IMR-90 (cell line): ENCODE results near the gene CCM2. TPM values are rescaled to one million over a fixed set of nuclear protein-coding genes. Genes with fewer than 3 reads are reported as not detected.
A peak's percentile ranks its signal among the peaks of the same experiment; 100 is the strongest.

Source experiments
- ATAC-seq: fragments of 200-7000 bp; cut with Tn5 transposase; 2 replicates; pipeline ENCODE4 v1.9.1; 2020; ENCODE audit warnings: low read depth, mild to moderate bottlenecking, moderate library complexity
- BruUV-seq: library from RNA; stranded (reverse); fragments of 400-500 nt; replicated peaks from 2 replicates; lab custom pipeline; 2021; lab: Mats Ljungman, UMichigan
- CTCF ChIA-PET: fragments of 300-600 bp; formaldehyde crosslinking; extraction: SDS; loops from one replicate; lab custom pipeline; 2021; ENCODE audit warnings: antibody characterized with exemption; lab: Yijun Ruan, JAX
- POLR2A ChIA-PET: fragments of 300-600 bp; sonication (Branson Sonifier 250); formaldehyde crosslinking; loops from one replicate; lab custom pipeline; 2022; ENCODE audit warnings: antibody characterized with exemption; ENCODE audit not compliant: unreplicated experiment; lab: Charles Lee
- DNase-seq: peaks from one replicate; pipeline ENCODE4 v3.0.0; 2013
- H2AFZ ChIP-seq: replicated peaks from 2 replicates; pipeline ENCODE3; 2013; ENCODE audit warnings: low read length, mild to moderate bottlenecking; ENCODE audit not compliant: poor library complexity
- H2AK5ac ChIP-seq: 2 replicates; pipeline ENCODE4 v1.6.1; 2013; ENCODE audit warnings: low read depth, low read length, inconsistent platforms
- H2AK9ac ChIP-seq: replicated peaks from 2 replicates; pipeline ENCODE3; 2013; ENCODE audit warnings: mild to moderate bottlenecking, low read depth, low read length, moderate library complexity; ENCODE audit not compliant: poor library complexity
- H2BK120ac ChIP-seq: 2 replicates; pipeline ENCODE4 v1.6.1; 2013; ENCODE audit warnings: low read depth, low read length, inconsistent platforms
- H2BK15ac ChIP-seq: 3 replicates; pipeline ENCODE4 v1.6.1; 2013; ENCODE audit warnings: low read depth, low read length, inconsistent platforms
- H2BK20ac ChIP-seq: 2 replicates; pipeline ENCODE4 v1.6.1; 2013; ENCODE audit warnings: low read depth, mild to moderate bottlenecking, inconsistent platforms, low read length, moderate library complexity
- H2BK5ac ChIP-seq: 2 replicates; pipeline ENCODE4 v1.6.1; 2013; ENCODE audit warnings: mild to moderate bottlenecking, low read depth, low read length, inconsistent platforms; ENCODE audit not compliant: poor library complexity, severe bottlenecking
- H3K14ac ChIP-seq: replicated peaks from 2 replicates; pipeline ENCODE4 v1.6.1; 2013; ENCODE audit warnings: low read depth, low read length, inconsistent platforms
- H3K18ac ChIP-seq: 2 replicates; pipeline ENCODE4 v1.6.1; 2013; ENCODE audit warnings: low read depth, low read length, control low read depth
- H3K23ac ChIP-seq: 2 replicates; pipeline ENCODE4 v1.6.1; 2013; ENCODE audit warnings: low read depth, low read length, inconsistent platforms
- H3K27ac ChIP-seq: 2 replicates; pipeline ENCODE4 v1.5.1; 2013; ENCODE audit warnings: mild to moderate bottlenecking, control low read depth, low read length; ENCODE audit not compliant: insufficient read depth
- H3K27me3 ChIP-seq: 2 replicates; pipeline ENCODE4 v1.6.1; 2013; ENCODE audit warnings: low read length; ENCODE audit not compliant: control insufficient read depth, insufficient read depth
- H3K36me3 ChIP-seq: 2 replicates; pipeline ENCODE4 v1.6.1; 2013; ENCODE audit warnings: low read length, mixed read lengths; ENCODE audit not compliant: control insufficient read depth, insufficient read depth
- H3K4ac ChIP-seq: 2 replicates; pipeline ENCODE4 v1.6.1; 2013; ENCODE audit warnings: low read depth, low read length, inconsistent platforms
- H3K4me1 ChIP-seq: 2 replicates; pipeline ENCODE4 v1.6.1; 2013; ENCODE audit warnings: low read length, mixed read lengths; ENCODE audit not compliant: control insufficient read depth, insufficient read depth
- H3K4me2 ChIP-seq: 2 replicates; pipeline ENCODE4 v1.6.1; 2013; ENCODE audit warnings: low read depth, mild to moderate bottlenecking, control low read depth, low read length, moderate library complexity
- H3K4me3 ChIP-seq: 2 replicates; pipeline ENCODE4 v1.5.1; 2013; ENCODE audit warnings: low read depth, mild to moderate bottlenecking, control low read depth, low read length, moderate library complexity; ENCODE audit not compliant: insufficient read depth
- H3K56ac ChIP-seq: 2 replicates; pipeline ENCODE4 v1.6.1; 2013; ENCODE audit warnings: low read length, inconsistent platforms; ENCODE audit not compliant: insufficient read depth; ENCODE audit errors: extremely low read depth
- H3K79me1 ChIP-seq, 2 experiments: 2 replicates each; pipeline ENCODE4 v1.6.1; 2013; ENCODE audit warnings: low read length in 2 of 2, inconsistent platforms in 1 of 2, low read depth in 1 of 2
- H3K9ac ChIP-seq: 2 replicates; pipeline ENCODE4 v1.6.1; 2013; ENCODE audit warnings: low read depth, low read length, control low read depth
- H3K9me1 ChIP-seq: 2 replicates; pipeline ENCODE4 v1.6.1; 2013; ENCODE audit warnings: low read length, inconsistent platforms; ENCODE audit not compliant: insufficient read depth
- H3K9me3 ChIP-seq: 2 replicates; pipeline ENCODE4 v1.6.1; 2013; ENCODE audit warnings: low read length; ENCODE audit not compliant: control insufficient read depth, insufficient read depth
- H4K20me1 ChIP-seq: 2 replicates; pipeline ENCODE4 v1.6.1; 2013; ENCODE audit warnings: low read length, inconsistent platforms; ENCODE audit not compliant: insufficient read depth
- H4K5ac ChIP-seq: 2 replicates; pipeline ENCODE4 v1.6.1; 2013; ENCODE audit warnings: mild to moderate bottlenecking, low read depth, low read length, control low read depth
- H4K8ac ChIP-seq, 2 experiments: 2 replicates each; pipeline ENCODE4 v1.6.1; 2013; ENCODE audit warnings: low read depth in 2 of 2, low read length in 2 of 2, control low read depth in 1 of 2, inconsistent platforms in 1 of 2
- H4K91ac ChIP-seq: 2 replicates; pipeline ENCODE4 v1.6.1; 2013; ENCODE audit warnings: low read depth, low read length, inconsistent platforms; ENCODE audit not compliant: insufficient read depth
- MAZ ChIP-seq: IDR thresholded peaks from 2 replicates; pipeline ENCODE4 v1.6.1; 2012; ENCODE audit warnings: low read depth, mild to moderate bottlenecking, low read length, improper control_type of control experiment, moderate library complexity, borderline replicate concordance
- WGBS, 2 experiments: methylation state at CpG; one replicate each; pipeline versions ENCODE4 v1.1.5 to v1.1.7; 2013; ENCODE audit warnings: missing lambda C conversion rate in 2 of 2; ENCODE audit not compliant: insufficient read length in 1 of 2; ENCODE audit errors: extremely low coverage in 2 of 2; 5-methylcytosine and 5-hydroxymethylcytosine counted together
- dilution Hi-C: fragments of 300-500 bp; cut with HindIII; formaldehyde crosslinking; loops from one replicate; pipeline ENCODE4 v1.14.3; 2018; ENCODE audit warnings: low sequenced_read_pairs; ENCODE audit not compliant: unreplicated experiment
- in situ Hi-C: fragments of 300-500 bp; cut with MboI; formaldehyde crosslinking; loops from 3 replicates; pipeline ENCODE4 v1.14.3; 2019; ENCODE audit warnings: low sequenced_read_pairs, inconsistent platforms, mixed read lengths
- intact Hi-C: fragments of 100-400 bp; cut with micrococcal nuclease; formaldehyde crosslinking; loops from 2 replicates; pipeline ENCODE4 v1.10.0; 2022
- polyA plus RNA-seq, 3 experiments: library from polyadenylated mRNA; depleted of rRNA; stranded (reverse); fragments of >200 nt; gene quantifications; 2 replicates each; pipeline ENCODE4 v1.2.3, GENCODE V29; 2012; ENCODE audit warnings: low replicate concordance in 1 of 3
- total RNA-seq: library from RNA; depleted of rRNA; stranded (reverse); fragments of >200 nt; gene quantifications from 2 replicates; pipeline ENCODE4 v1.2.3, GENCODE V29; 2012

Gene CCM2
- total and polyA plus RNA-seq, 2 of the 4 experiments (the other 2 are of a cell fraction) = 65.2 to 78.5 TPM

GRCh38 chr7:45026984-45027773 is 27.2 kb downstream of the CCM2 start:
- H3K36me3 ChIP-seq = peaks cover 7% of the 10 kb centered on the region; the same call in 1 of the 2 replicates
- no peak overlapping the region for H3K56ac ChIP-seq
- H2BK15ac ChIP-seq = peak overlapping the region; percentile 65; the same call in 1 of the 3 replicates
- peak overlapping the region; percentile 69 for H3K23ac ChIP-seq
- H3K27me3 ChIP-seq = no peaks in the 10 kb centered on the region
- no peaks in the 10 kb centered on the region for H3K9me3 ChIP-seq
- 0 out of 2 replicates have a peak overlapping the region, but pooled peaks have one; percentile 32 for H3K18ac ChIP-seq
- peak overlapping the region; percentile 51 for H3K14ac ChIP-seq
- no peak overlapping the region for H2AFZ ChIP-seq
- H2AK9ac ChIP-seq = peak overlapping the region; percentile 55
- H4K20me1 ChIP-seq = peaks cover 37% of the 10 kb centered on the region
- peaks cover 41 to 72% of the 10 kb centered on the region in 2 experiments for H3K79me1 ChIP-seq
- no peak overlapping the region for H3K4me3 ChIP-seq
- peak overlapping the region in 1 of 2 experiments; percentile 60; a peak in 1 of 4 replicates for H4K8ac ChIP-seq
- H3K4me1 ChIP-seq = peaks cover 8% of the 10 kb centered on the region
- peak overlapping the region; percentile 51; the same call in 1 of the 2 replicates for H2AK5ac ChIP-seq
- H4K5ac ChIP-seq = no peak overlapping the region
- ChIA-PET POLR2A (interaction anchor here (0.6 kb wide), 2 partner anchors 15 to 23 kb away, joined by 5 to 11 read pairs; no protein-coding TSS in a partner anchor), CTCF (interaction anchor here (0.6 to 1.0 kb wide), 2 partner anchors 25 to 1581 kb away, joined by 3 to 4 read pairs; no protein-coding TSS in a partner anchor)
- peak overlapping the region; percentile 74; the same call in 1 of the 2 replicates for H3K27ac ChIP-seq
- 91% methylated on average over 5 of the region's 10 CpGs; no CpG with 5 or more reads in 1 of the 2 experiments for WGBS, 2 experiments
- H4K91ac ChIP-seq = peak overlapping the region; percentile 66
- no peak overlapping the region for H3K9ac ChIP-seq
- peak overlapping the region; percentile 59 for H2BK5ac ChIP-seq
- intact Hi-C loops = no loop called here
- H3K4me2 ChIP-seq = peak overlapping the region; percentile 42
- peaks cover 23% of the 10 kb centered on the region for H3K9me1 ChIP-seq
- in situ Hi-C loops = no loop called here
- peak; percentile 82 for ATAC-seq
- no peak for TF ChIP-seq MAZ
- peak; percentile 64 for DNase-seq
- H2BK20ac ChIP-seq = peak overlapping the region; percentile 41; the same call in 1 of the 2 replicates
- no TSS peak for BruUV-seq
- dilution Hi-C loops = no loop called here
- peak overlapping the region; percentile 66 for H2BK120ac ChIP-seq
- H3K4ac ChIP-seq = peak overlapping the region; percentile 70
